Neural progenitor cell (in vitro differentiated cells): ENCODE measurements around the gene KIAA1586.

Experiments used
- CTCF ChIP-seq: fragments of 200-600 bp; sonication (generic); IDR thresholded peaks from 2 replicates; pipeline ENCODE4 v1.5.1; 2017; ENCODE audit warnings: antibody characterized with exemption, mild to moderate bottlenecking
- EZH2 ChIP-seq: fragments of 200-600 bp; sonication (generic); IDR thresholded peaks from 2 replicates; pipeline ENCODE4 v1.6.1; 2017; ENCODE audit warnings: antibody characterized with exemption, mild to moderate bottlenecking, moderate library complexity

GRCh38 chr6:57102976-57103375 lies 56.5 kb downstream of the KIAA1586 start:
- no peak for TF ChIP-seq CTCF
- no peak for TF ChIP-seq EZH2
